ENCODE measurements around the gene PLCB4.

The PLCB4 gene

DNA sequence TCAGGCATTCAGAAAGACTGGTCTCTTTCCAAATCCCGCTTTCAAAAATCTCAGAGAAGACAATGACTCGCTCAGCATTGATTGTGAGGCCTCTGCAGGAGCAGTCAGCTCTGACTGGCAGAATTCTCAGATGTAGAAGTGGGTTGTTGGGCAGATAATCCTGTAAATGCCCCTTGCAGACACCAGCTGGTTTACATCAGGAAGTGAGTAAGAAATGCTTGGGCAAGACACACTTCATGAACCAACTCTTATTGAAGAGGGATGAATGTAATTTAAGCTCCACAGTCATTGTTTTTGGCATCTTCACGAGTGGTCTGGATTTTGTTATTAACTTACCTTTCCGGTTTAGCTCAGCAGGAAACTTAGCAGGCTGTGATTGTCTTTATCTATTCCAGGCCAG lies 166.6 kb downstream of the PLCB4 start:
- TF ChIP-seq, protein P1, sequence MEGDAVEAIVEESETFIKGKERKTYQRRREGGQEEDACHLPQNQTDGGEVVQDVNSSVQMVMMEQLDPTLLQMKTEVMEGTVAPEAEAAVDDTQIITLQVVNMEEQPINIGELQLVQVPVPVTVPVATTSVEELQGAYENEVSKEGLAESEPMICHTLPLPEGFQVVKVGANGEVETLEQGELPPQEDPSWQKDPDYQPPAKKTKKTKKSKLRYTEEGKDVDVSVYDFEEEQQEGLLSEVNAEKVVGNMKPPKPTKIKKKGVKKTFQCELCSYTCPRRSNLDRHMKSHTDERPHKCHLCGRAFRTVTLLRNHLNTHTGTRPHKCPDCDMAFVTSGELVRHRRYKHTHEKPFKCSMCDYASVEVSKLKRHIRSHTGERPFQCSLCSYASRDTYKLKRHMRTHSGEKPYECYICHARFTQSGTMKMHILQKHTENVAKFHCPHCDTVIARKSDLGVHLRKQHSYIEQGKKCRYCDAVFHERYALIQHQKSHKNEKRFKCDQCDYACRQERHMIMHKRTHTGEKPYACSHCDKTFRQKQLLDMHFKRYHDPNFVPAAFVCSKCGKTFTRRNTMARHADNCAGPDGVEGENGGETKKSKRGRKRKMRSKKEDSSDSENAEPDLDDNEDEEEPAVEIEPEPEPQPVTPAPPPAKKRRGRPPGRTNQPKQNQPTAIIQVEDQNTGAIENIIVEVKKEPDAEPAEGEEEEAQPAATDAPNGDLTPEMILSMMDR (IDR thresholded peaks at IDR 0.05; ENCODE audit: insufficient read depth, low read depth, low read length, missing control alignments) = no peak
- no peak for DNase-seq (ENCODE audit: low read depth)
- H3K4me3 ChIP-seq (ENCODE audit: low read depth, low read length) = no peak overlapping the region

DNA sequence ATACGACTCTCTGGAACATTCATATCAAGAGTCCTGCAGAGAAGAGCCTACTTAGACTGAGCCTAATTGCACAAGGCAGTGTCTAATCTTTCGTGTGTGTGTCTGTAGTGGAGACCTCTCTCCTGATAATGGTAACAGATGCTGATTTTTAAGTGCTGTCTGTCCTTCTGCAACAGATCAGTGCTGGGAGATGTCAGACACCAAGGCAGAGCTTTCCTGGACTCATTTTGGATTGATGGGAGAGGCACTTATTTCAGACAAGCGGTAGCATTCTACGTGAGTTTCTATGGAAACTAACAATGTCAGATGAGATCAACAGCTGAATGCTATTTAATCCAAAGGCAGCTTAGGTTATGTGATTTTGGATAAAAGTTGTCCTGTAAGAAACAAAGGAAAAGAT lies 167.6 kb downstream of the PLCB4 start:
- TF ChIP-seq, protein P1 (IDR thresholded peaks at IDR 0.05; ENCODE audit: insufficient read depth, low read depth, low read length, missing control alignments) = no peak
- DNase-seq (ENCODE audit: low read depth) = no peak
- H3K4me3 ChIP-seq (ENCODE audit: low read depth, low read length) = no peak overlapping the region

DNA sequence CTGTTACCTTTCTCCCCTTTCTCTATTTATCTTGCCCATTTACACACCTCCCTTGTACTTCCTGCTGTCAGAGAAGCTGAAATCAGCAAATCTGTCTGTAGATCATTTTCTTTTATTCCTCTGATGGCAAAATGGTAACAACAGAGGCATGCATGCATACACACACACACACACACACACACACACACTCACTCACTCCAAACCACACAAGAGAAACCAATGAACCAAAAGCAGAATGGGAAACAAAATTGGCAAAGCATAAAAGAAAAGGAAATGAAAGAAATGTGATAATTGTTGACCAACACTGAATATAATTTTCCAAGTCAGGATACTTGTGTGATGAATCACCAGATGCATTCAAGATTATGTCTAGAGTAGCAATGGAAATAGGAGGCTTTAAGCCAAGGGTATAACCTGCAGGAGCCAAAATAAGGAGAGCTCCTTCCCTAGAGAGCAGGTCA lies 172.4 kb downstream of the PLCB4 start:
- TF ChIP-seq, protein P1 (IDR thresholded peaks at IDR 0.05; ENCODE audit: insufficient read depth, low read depth, low read length, missing control alignments) = no peak
- H3K4me3 ChIP-seq (ENCODE audit: low read depth, low read length) = no peak overlapping the region
- no peak for DNase-seq (ENCODE audit: low read depth)

DNA sequence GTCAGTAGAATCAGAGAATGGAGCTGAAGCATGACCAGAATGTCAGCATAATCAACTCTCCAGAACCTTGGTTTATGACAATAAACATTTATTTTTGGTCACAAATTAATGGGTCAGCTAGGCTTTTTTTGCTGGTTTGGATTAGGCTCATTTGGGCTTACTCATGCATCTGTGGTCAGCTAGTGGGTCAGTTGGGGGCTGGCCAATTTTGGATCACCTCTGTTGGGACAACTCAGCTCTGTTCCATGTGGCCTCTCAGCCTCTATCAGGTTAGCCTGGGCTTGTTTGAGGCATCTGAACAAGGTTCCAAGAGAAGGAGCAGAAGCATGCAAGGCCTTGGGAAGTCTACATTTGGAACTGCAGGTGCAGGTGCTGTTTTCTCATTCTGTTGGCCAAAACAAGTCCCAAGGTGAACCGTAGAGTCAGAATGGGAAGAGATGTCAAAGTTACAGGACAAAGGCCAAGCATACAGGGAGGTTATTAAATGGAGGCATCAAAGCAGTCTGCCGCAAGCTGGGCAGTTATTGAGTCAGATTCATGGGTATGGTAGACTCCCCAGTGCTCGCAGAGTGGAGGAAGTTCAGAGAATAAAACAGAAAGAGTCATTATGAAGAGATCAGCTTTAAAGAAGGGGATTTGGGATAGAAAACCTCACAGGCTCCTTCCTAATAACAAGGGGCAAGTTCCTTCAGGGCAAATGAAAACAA lies 173.0 kb downstream of the PLCB4 start:
- no peak overlapping the region for H3K4me3 ChIP-seq (ENCODE audit: low read depth, low read length)
- TF ChIP-seq, protein P1 (IDR thresholded peaks at IDR 0.05; ENCODE audit: insufficient read depth, low read depth, low read length, missing control alignments) = no peak
- no peak for DNase-seq (ENCODE audit: low read depth)

DNA sequence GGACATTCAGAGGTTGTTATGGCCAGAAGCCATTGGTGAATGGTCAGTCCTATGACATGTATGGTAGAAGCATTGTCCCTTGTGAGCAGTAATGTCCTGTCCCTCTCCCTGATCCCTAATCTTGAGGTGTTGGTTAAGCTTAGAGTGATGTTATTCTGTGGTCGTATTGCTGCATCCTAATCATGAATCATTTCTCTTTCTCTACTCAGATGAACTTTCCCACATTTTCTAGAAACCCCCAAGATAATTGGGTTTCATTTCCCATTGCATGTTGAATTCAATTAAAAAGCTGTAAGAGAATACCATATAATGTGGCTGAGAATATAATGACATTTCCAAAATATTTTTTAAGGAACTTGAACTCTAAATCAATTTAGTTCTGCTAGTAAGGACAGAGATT lies 175.1 kb downstream of the PLCB4 start:
- DNase-seq (ENCODE audit: low read depth) = no peak
- no peak overlapping the region for H3K4me3 ChIP-seq (ENCODE audit: low read depth, low read length)
- TF ChIP-seq, protein P1 (IDR thresholded peaks at IDR 0.05; ENCODE audit: insufficient read depth, low read depth, low read length, missing control alignments) = no peak

DNA sequence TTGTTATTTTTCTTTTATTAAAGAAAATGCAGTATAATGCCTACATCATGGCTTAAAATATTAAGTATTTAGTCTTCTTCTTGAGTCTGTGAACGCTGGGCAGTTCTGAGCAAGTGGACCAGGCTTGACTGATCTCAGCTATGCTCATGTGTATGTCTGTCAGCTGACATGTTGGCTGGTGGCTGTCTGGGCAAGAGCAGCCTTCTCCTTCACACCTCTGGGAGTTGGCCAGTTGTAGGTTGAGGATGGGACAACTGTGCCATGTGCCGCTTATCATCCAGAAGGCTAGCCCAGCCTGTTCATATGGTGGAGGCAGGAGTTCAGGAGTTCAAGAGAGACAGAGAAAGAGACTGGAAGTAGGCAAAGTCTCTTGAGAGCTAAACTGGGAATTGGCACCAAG lies 175.9 kb downstream of the PLCB4 start:
- no peak for DNase-seq (ENCODE audit: low read depth)
- TF ChIP-seq, protein P1 (IDR thresholded peaks at IDR 0.05; ENCODE audit: insufficient read depth, low read depth, low read length, missing control alignments) = no peak

DNA sequence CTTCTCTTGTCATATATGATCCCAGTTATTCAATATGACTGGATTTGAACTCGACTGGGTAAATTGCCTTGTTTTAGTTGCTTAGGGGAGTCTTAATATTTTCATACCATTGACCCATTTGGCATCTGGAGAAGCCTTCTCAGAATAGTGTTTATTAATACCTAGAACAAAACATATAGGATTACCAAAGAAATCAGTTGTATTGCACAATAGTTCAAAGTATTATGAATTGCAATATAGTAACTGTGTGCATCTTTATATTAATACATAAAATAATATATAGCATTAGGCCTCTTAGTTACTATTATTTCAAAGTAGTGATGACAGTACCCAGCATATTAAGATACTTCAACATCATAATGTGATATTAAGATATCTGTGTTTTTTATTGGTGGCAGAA lies 177.8 kb downstream of the PLCB4 start:
- no peak for DNase-seq (ENCODE audit: low read depth)
- no peak overlapping the region for H3K4me3 ChIP-seq (ENCODE audit: low read depth, low read length)
- TF ChIP-seq, protein P1 (IDR thresholded peaks at IDR 0.05; ENCODE audit: insufficient read depth, low read depth, low read length, missing control alignments) = no peak

More for the DNA sequence above, 175.9 kb downstream of the PLCB4 start:
- H3K4me3 ChIP-seq (ENCODE audit: low read depth, low read length) = no peak overlapping the region

Data from GM12865 (cell line).